ENCODE measurements around the gene KCNIP4. TPM values are rescaled to one million over a fixed set of nuclear protein-coding genes. Genes with fewer than 3 reads are reported as not detected.

KCNIP4 gene
- polyA plus RNA-seq, 3 donors = 0.09 to 0.25 TPM; not detected in 1

- Histone ChIP-seq H3K36me3 (replicated peaks in 1 of 2; ENCODE audit: control insufficient read depth in 1 of 2, insufficient read depth in 2 of 2, low read length in 2 of 2) (no peaks in the 10 kb centered on the region), H3K27ac (ENCODE audit: low read depth in 1 of 2, low read length in 2 of 2) (no peak overlapping the region), H3K4me2 (replicated peaks; ENCODE audit: extremely low read depth, low read length, poor library complexity, severe bottlenecking) (no peak overlapping the region), H3K9ac (ENCODE audit: insufficient read depth, low read length, poor library complexity, severe bottlenecking) (no peak overlapping the region), H3K79me2 (ENCODE audit: insufficient read depth, low read length) (no peaks in the 10 kb centered on the region), H4K20me1 (ENCODE audit: insufficient read depth, low read length) (no peaks in the 10 kb centered on the region), H3K27me3 (ENCODE audit: control insufficient read depth in 2 of 2, insufficient read depth in 2 of 2, low read length in 2 of 2) (no peaks in the 10 kb centered on the region), H3K4me1 (ENCODE audit: control insufficient read depth in 1 of 2, insufficient read depth in 2 of 2, low read length in 2 of 2) (no peaks in the 10 kb centered on the region), H2AFZ (ENCODE audit: insufficient read depth, low read depth, low read length, poor library complexity, severe bottlenecking) (no peak overlapping the region), H3K9me3 (replicated peaks in 1 of 2; ENCODE audit: control insufficient read depth in 1 of 2, insufficient read depth in 1 of 2, low read length in 2 of 2) (peaks cover 0 to 5% of the 10 kb centered on the region in 2 donors), H3K4me3 (replicated peaks in 1 of 3; ENCODE audit: low read depth in 2 of 3, low read length in 3 of 3) (no peak overlapping the region)
- Mint-ChIP-seq H3K36me3 (no peaks in the 10 kb centered on the region), H3K27me3 (ENCODE audit: low read depth in 3 of 3) (peaks cover 0 to 2% (median 0%) of the 10 kb centered on the region in 3 donors), H3K9me3 (peaks cover 0 to 6% (median 3%) of the 10 kb centered on the region in 7 donors), H3K4me3 (no peak overlapping the region), H3K27ac (no peak overlapping the region), H3K4me1 (no peaks in the 10 kb centered on the region)
- intact Hi-C loops (cut with micrococcal nuclease) = no loop called here
- TF ChIP-seq CTCF (IDR thresholded peaks at IDR 0.05) = no peak
- 33% methylated on average over 1 of the region's 2 CpGs for WGBS (ENCODE audit: insufficient coverage)
- DNase-seq = no peak
These were observed 42.5 kb upstream of the KCNIP4 start for GRCh38 chr4:21991050-21991449.

GRCh38 chr4:21989351-21989750 lies 40.8 kb upstream of the KCNIP4 start:
- Mint-ChIP-seq H3K27ac (no peak overlapping the region), H3K27me3 (ENCODE audit: low read depth in 3 of 3) (peaks cover 0 to 2% (median 0%) of the 10 kb centered on the region in 3 donors), H3K4me3 (no peak overlapping the region), H3K9me3 (peaks cover 0 to 6% (median 0%) of the 10 kb centered on the region in 7 donors), H3K36me3 (no peaks in the 10 kb centered on the region), H3K4me1 (no peaks in the 10 kb centered on the region)
- intact Hi-C loops (cut with micrococcal nuclease) = no loop called here
- Histone ChIP-seq H3K9ac (ENCODE audit: insufficient read depth, low read length, poor library complexity, severe bottlenecking) (no peak overlapping the region), H3K4me2 (replicated peaks; ENCODE audit: extremely low read depth, low read length, poor library complexity, severe bottlenecking) (no peak overlapping the region), H4K20me1 (ENCODE audit: insufficient read depth, low read length) (no peaks in the 10 kb centered on the region), H3K27me3 (ENCODE audit: control insufficient read depth in 2 of 2, insufficient read depth in 2 of 2, low read length in 2 of 2) (no peaks in the 10 kb centered on the region), H3K79me2 (ENCODE audit: insufficient read depth, low read length) (no peaks in the 10 kb centered on the region), H3K4me1 (ENCODE audit: control insufficient read depth in 1 of 2, insufficient read depth in 2 of 2, low read length in 2 of 2) (no peaks in the 10 kb centered on the region), H3K4me3 (replicated peaks in 1 of 3; ENCODE audit: low read depth in 2 of 3, low read length in 3 of 3) (no peak overlapping the region), H3K36me3 (replicated peaks in 1 of 2; ENCODE audit: control insufficient read depth in 1 of 2, insufficient read depth in 2 of 2, low read length in 2 of 2) (no peaks in the 10 kb centered on the region), H2AFZ (ENCODE audit: insufficient read depth, low read depth, low read length, poor library complexity, severe bottlenecking) (no peak overlapping the region), H3K27ac (ENCODE audit: low read depth in 1 of 2, low read length in 2 of 2) (no peak overlapping the region), H3K9me3 (replicated peaks in 1 of 2; ENCODE audit: control insufficient read depth in 1 of 2, insufficient read depth in 1 of 2, low read length in 2 of 2) (peaks cover 0 to 5% of the 10 kb centered on the region in 2 donors)
- TF ChIP-seq CTCF (IDR thresholded peaks at IDR 0.05) = no peak
- no CpG with 5 or more reads among the region's 1 CpG for WGBS (ENCODE audit: insufficient coverage)
- DNase-seq = no peak

Measured in CD14-positive monocyte (primary cell).